ENCODE results near the gene HPS4.

HPS4 gene

DNA sequence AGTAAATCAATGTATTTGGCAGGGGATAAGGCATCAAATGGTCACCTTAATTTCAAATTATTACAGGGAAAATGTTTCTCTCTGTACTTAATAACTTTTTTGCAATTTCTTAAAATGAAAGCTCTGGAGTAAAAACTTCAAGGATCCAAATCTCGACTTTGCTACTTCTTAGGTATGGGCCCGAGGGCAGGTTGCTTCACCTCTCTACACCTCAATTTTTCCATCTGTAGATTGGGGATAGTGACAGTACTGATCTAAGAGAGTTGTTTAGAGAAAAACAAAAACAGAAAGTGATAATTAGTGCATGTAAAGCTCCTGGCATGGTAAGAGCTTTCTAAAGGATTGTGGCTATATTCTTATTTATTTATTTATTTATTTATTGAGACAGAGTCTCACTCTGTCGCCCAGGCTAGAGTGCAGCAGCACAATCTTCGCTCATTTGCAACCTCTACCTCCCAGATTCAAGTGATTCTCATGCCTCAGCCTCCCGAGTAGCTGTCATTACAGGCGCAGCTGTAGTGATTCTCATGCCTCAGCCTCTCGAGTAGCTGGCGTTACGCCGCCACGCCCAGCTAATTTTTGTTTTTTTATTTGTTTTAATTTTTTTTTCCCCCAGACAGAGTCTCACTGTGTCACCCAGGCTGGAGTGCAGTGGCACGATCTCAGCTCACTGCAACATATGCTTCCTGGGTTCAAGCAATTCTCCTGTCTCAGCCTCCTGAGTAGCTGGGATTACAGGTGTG is 31.0 kb upstream of the HPS4 start:
- TF ChIP-seq POLR2A (IDR thresholded peaks at IDR 0.05; ENCODE audit: extremely low read depth, insufficient read length), result no peak
- no peak for TF ChIP-seq CTCF (IDR thresholded peaks at IDR 0.05; ENCODE audit: low read depth, low read length)
- no peak for TF ChIP-seq MYC (IDR thresholded peaks at IDR 0.05; ENCODE audit: low read depth, low read length)
- TF ChIP-seq MAX (IDR thresholded peaks at IDR 0.05; ENCODE audit: low read depth, low read length), result no peak
- DNase-seq (ENCODE audit: low read depth), result no peak
- peak overlapping the region; percentile 96 for H3K4me3 ChIP-seq (ENCODE audit: low read depth, low read length)

DNA sequence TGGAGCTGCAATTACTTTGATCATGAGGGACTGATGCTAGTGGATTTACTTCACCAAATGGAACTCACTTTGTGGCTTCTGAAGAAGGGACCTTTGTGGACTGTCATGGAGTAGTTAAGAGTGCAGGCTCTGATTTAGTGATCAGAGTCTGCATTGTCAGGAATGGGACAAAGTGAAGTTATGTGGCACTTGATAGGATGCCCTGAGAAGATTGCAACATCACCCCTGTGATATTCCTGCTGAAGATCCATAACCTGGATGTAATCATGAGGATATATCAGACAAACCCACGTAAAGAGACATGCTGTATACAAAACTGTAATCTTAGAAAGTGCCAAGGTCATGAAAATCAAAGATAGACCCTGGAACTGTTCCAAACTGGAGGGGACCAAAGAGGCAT is 30.3 kb upstream of the HPS4 start:
- peak overlapping the region; percentile 96 for H3K4me3 ChIP-seq (ENCODE audit: low read depth, low read length)
- no peak for TF ChIP-seq CTCF (IDR thresholded peaks at IDR 0.05; ENCODE audit: low read depth, low read length)
- TF ChIP-seq MAX (IDR thresholded peaks at IDR 0.05; ENCODE audit: low read depth, low read length), result no peak
- TF ChIP-seq POLR2A (IDR thresholded peaks at IDR 0.05; ENCODE audit: extremely low read depth, insufficient read length), result no peak
- no peak for TF ChIP-seq MYC (IDR thresholded peaks at IDR 0.05; ENCODE audit: low read depth, low read length)
- DNase-seq (ENCODE audit: low read depth), result no peak

- TF ChIP-seq MYC (IDR thresholded peaks at IDR 0.05; ENCODE audit: low read depth, low read length) (peak; percentile 72), POLR2A (IDR thresholded peaks at IDR 0.05; ENCODE audit: extremely low read depth, insufficient read length) (peak; percentile 66), MAX (IDR thresholded peaks at IDR 0.05; ENCODE audit: low read depth, low read length) (peak; percentile 70), CTCF (IDR thresholded peaks at IDR 0.05; ENCODE audit: low read depth, low read length) (no peak)
- peak within 1 kb of the TSS; percentile 96 for H3K4me3 ChIP-seq (ENCODE audit: low read depth, low read length)
- DNase-seq (ENCODE audit: low read depth), result peak; percentile 92
These were observed 28.7 kb upstream of the HPS4 start, which contains the start of gene TFIP11 for GRCh38 chr22:26512149-26512793. TSS of gene TFIP11 (minus strand) at chr22:26512473. CDS start at chr22:26510272, 2,201 bp downstream.

DNA sequence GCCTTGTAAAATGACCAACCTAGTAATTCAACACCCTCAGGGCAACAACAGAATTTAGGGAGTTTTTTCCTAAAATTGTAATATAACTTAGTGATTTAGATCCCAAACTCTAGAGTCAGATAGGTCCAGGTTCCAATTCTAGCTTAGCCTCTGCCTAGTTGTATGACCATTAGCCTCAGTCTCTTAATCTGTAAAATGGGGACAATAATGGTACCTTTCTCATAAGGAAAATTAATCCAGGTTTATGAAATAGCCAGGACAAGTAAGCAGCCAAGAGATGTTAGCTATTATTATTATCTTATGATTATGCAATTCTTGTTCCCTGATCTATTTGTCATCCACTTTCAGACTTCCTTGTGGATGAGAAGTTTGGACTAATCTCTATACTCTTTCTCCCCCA is 24.6 kb upstream of the HPS4 start:
- no peak overlapping the region for H3K4me3 ChIP-seq (ENCODE audit: low read depth, low read length)
- DNase-seq (ENCODE audit: low read depth), result no peak
- TF ChIP-seq MAX (IDR thresholded peaks at IDR 0.05; ENCODE audit: low read depth, low read length) (no peak), MYC (IDR thresholded peaks at IDR 0.05; ENCODE audit: low read depth, low read length) (no peak), POLR2A (IDR thresholded peaks at IDR 0.05; ENCODE audit: extremely low read depth, insufficient read length) (no peak), CTCF (IDR thresholded peaks at IDR 0.05; ENCODE audit: low read depth, low read length) (no peak)

GRCh38 chr22:26503758-26504157 is 20.2 kb upstream of the HPS4 start:
- no peak for DNase-seq (ENCODE audit: low read depth)
- TF ChIP-seq POLR2A (IDR thresholded peaks at IDR 0.05; ENCODE audit: extremely low read depth, insufficient read length), result no peak
- TF ChIP-seq CTCF (IDR thresholded peaks at IDR 0.05; ENCODE audit: low read depth, low read length), result no peak
- TF ChIP-seq MAX (IDR thresholded peaks at IDR 0.05; ENCODE audit: low read depth, low read length), result no peak
- no peak overlapping the region for H3K4me3 ChIP-seq (ENCODE audit: low read depth, low read length)

All from NB4 (cell line).